Medulla oblongata (tissue), 1 donor: Measurements from ENCODE around the gene KIF1B.
"Not testable (repeated sequence)": the region's sequence is repeated elsewhere in the genome, so short reads cannot be mapped to it uniquely, and the experiment has no call there.

Experiments used
- DNase-seq: peaks from one replicate; pipeline ENCODE4 v3.0.0-alpha.2; 2015; ENCODE audit errors: extremely low spot score

The KIF1B gene

GRCh38 chr1:10237157-10237539 is 26.8 kb downstream of the KIF1B start:
- DNase-seq, result no peak

- DNase-seq, result no peak
Observed at GRCh38 chr1:10242135-10242534, 31.8 kb downstream of the KIF1B start.

- no peak for DNase-seq
Observed at GRCh38 chr1:10242811-10243210, 32.4 kb downstream of the KIF1B start.

- no peak for DNase-seq
Observed at GRCh38 chr1:10245674-10246073, 35.3 kb downstream of the KIF1B start.

GRCh38 chr1:10249808-10250457 is 39.6 kb downstream of the KIF1B start:
- no peak for DNase-seq

- no peak for DNase-seq
Observed at GRCh38 chr1:10250663-10251062, 40.3 kb downstream of the KIF1B start.

GRCh38 chr1:10251325-10252108 is 41.1 kb downstream of the KIF1B start:
- DNase-seq, result not testable (repeated sequence)

GRCh38 chr1:10252508-10252907 is 42.1 kb downstream of the KIF1B start:
- DNase-seq, result no peak

- DNase-seq, result no peak
Observed at GRCh38 chr1:10253149-10253548, 42.8 kb downstream of the KIF1B start.

GRCh38 chr1:10253755-10254154 is 43.4 kb downstream of the KIF1B start:
- no peak for DNase-seq

GRCh38 chr1:10257851-10258250 is 47.5 kb downstream of the KIF1B start:
- no peak for DNase-seq

- not testable (repeated sequence) for DNase-seq
Observed at GRCh38 chr1:10259547-10259946, 49.2 kb downstream of the KIF1B start.

GRCh38 chr1:10263450-10264082 is 53.2 kb downstream of the KIF1B start:
- no peak for DNase-seq

- no peak for DNase-seq
Observed at GRCh38 chr1:10265027-10265426, 54.7 kb downstream of the KIF1B start.

GRCh38 chr1:10265900-10266299 is 55.5 kb downstream of the KIF1B start:
- DNase-seq, result no peak

- DNase-seq, result peak; percentile 56
Observed at GRCh38 chr1:10267319-10267718, 56.9 kb downstream of the KIF1B start.

GRCh38 chr1:10267921-10268320 is 57.6 kb downstream of the KIF1B start:
- no peak for DNase-seq

GRCh38 chr1:10271090-10271489 is 60.7 kb downstream of the KIF1B start:
- no peak for DNase-seq

- no peak for DNase-seq
Observed at GRCh38 chr1:10271869-10272268, 61.5 kb downstream of the KIF1B start.

- DNase-seq, result no peak
Observed at GRCh38 chr1:10272274-10272673, 61.9 kb downstream of the KIF1B start.

- no peak for DNase-seq
Observed at GRCh38 chr1:10278880-10279279, 68.5 kb downstream of the KIF1B start.

- DNase-seq, result no peak
Observed at GRCh38 chr1:10280439-10281350, 70.3 kb downstream of the KIF1B start.
